Epithelial cell of prostate (primary cell): ENCODE data around the gene BTBD8.

Experiments used
- DNase-seq: peaks from one replicate; pipeline ENCODE4 v3.0.0-alpha.2; 2011; ENCODE audit warnings: low read depth, low spot score
- H3K27ac ChIP-seq: fragments of 450-650 bp; 2 replicates; pipeline ENCODE4 v1.5.1; 2017; ENCODE audit warnings: mild to moderate bottlenecking

BTBD8 gene

GRCh38 chr1:92186081-92186480 lies 105.9 kb downstream of the BTBD8 start:
- DNase-seq: no peak
- H3K27ac ChIP-seq: no peak overlapping the region

GRCh38 chr1:92188436-92189255 lies 108.5 kb downstream of the BTBD8 start:
- H3K27ac ChIP-seq: no peak overlapping the region
- DNase-seq: no peak

GRCh38 chr1:92191726-92192125 lies 111.6 kb downstream of the BTBD8 start:
- DNase-seq: no peak
- H3K27ac ChIP-seq: no peak overlapping the region

GRCh38 chr1:92192246-92192645 lies 112.1 kb downstream of the BTBD8 start:
- H3K27ac ChIP-seq: no peak overlapping the region
- DNase-seq: no peak

- DNase-seq: no peak
- no peak overlapping the region for H3K27ac ChIP-seq
These were observed 114.4 kb downstream of the BTBD8 start for GRCh38 chr1:92194511-92194910.

- no peak for DNase-seq
- no peak overlapping the region for H3K27ac ChIP-seq
These were observed 121.8 kb downstream of the BTBD8 start for GRCh38 chr1:92201973-92202372.

GRCh38 chr1:92203105-92203504 lies 123.0 kb downstream of the BTBD8 start:
- H3K27ac ChIP-seq: no peak overlapping the region
- no peak for DNase-seq

- no peak overlapping the region for H3K27ac ChIP-seq
- no peak for DNase-seq
These were observed 130.6 kb downstream of the BTBD8 start for GRCh38 chr1:92210701-92211100.

GRCh38 chr1:92211166-92211565 lies 131.0 kb downstream of the BTBD8 start:
- no peak overlapping the region for H3K27ac ChIP-seq
- no peak for DNase-seq

GRCh38 chr1:92217721-92218120 lies 137.6 kb downstream of the BTBD8 start, which contains the start of gene C1orf146:
Gene C1orf146, plus strand, starts transcription at chr1:92217915. Its CDS starts 13,506 bp downstream, at chr1:92231421.
- no peak within 1 kb of the TSS for H3K27ac ChIP-seq
- DNase-seq: no peak

GRCh38 chr1:92218559-92218958 lies 138.4 kb downstream of the BTBD8 start:
- H3K27ac ChIP-seq: no peak overlapping the region
- no peak for DNase-seq

- no peak for DNase-seq
- no peak overlapping the region for H3K27ac ChIP-seq
These were observed 138.9 kb downstream of the BTBD8 start for GRCh38 chr1:92219028-92219427.

- no peak overlapping the region for H3K27ac ChIP-seq
- no peak for DNase-seq
These were observed 148.3 kb downstream of the BTBD8 start for GRCh38 chr1:92228401-92228800.

GRCh38 chr1:92230736-92231135 lies 150.6 kb downstream of the BTBD8 start:
- H3K27ac ChIP-seq: no peak overlapping the region
- no peak for DNase-seq
